Measurements from ENCODE around the gene NBEA. TPM values are rescaled to one million over a fixed set of nuclear protein-coding genes. Genes with fewer than 3 reads are reported as not detected.

NBEA gene
- total and polyA plus RNA-seq, 2 experiments from 2014 or later = 9.1 to 29.1 TPM

DNA sequence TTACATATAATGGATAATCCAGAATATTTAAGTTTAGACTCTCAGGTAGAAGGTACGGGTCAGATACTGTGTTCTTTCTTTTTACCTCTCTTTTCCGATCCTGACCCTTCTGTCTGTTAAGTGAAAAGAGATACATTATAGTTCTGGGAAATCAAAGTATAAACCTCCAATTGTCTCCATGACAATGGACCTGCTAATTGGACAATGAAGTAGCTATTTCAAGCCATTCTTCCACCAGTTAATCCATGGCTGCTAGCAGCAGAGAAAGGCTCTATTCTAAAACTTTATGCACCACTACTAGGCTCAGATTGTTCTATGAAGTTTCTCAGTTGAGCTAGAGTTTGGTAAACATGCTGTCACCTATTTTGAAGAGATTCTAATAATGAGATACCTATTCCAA, 8.3 kb upstream of the NBEA start:
- no peaks in the 10 kb centered on the region for H4K20me1 ChIP-seq (replicated peaks; ENCODE audit: insufficient read depth)
- H3K36me3 ChIP-seq (ENCODE audit: insufficient read depth) = no peaks in the 10 kb centered on the region
- no peak overlapping the region for H3K4me3 Mint-ChIP-seq
- no peaks in the 10 kb centered on the region; the same call in 1 of the 3 replicates for H3K36me3 Mint-ChIP-seq (ENCODE audit: low read depth)
- H3K27ac Mint-ChIP-seq = no peak overlapping the region
- ATAC-seq (no peak; the same call in 2 of the 3 replicates), DNase-seq (ENCODE audit: low spot score) (no peak)
- H3K4me1 ChIP-seq (ENCODE audit: insufficient read depth) = peaks cover 24% of the 10 kb centered on the region
- H3K27me3 ChIP-seq (ENCODE audit: insufficient read depth) = no peaks in the 10 kb centered on the region
- no peaks in the 10 kb centered on the region for H3F3A ChIP-seq (replicated peaks; ENCODE audit: low read depth)
- no peak overlapping the region for H3K27ac ChIP-seq (ENCODE audit: low read depth)
- no peaks in the 10 kb centered on the region; the same call in none of the 3 replicates for H3K9me3 Mint-ChIP-seq
- H2AFZ ChIP-seq = no peak overlapping the region
- no peaks in the 10 kb centered on the region for H3K9me2 ChIP-seq (ENCODE audit: insufficient read depth)
- TF ChIP-seq EZH2phosphoT487 (IDR thresholded peaks at IDR 0.05; ENCODE audit: unreplicated experiment) (no peak), ZNF462 (CRISPR knock-in tag; IDR thresholded peaks at IDR 0.05) (no peak), EZH2 (IDR thresholded peaks at IDR 0.05; ENCODE audit: low read depth, unreplicated experiment) (no peak), NANOG (IDR thresholded peaks at IDR 0.05; ENCODE audit: borderline replicate concordance) (no peak), ETS1 (IDR thresholded peaks at IDR 0.05) (no peak), JUNB (IDR thresholded peaks at IDR 0.05; ENCODE audit: unreplicated experiment) (no peak), ZNF114 (CRISPR knock-in tag; IDR thresholded peaks at IDR 0.05) (no peak), POLR2AphosphoS5 (IDR thresholded peaks at IDR 0.05; ENCODE audit: low read depth) (no peak), STAT1 (IDR thresholded peaks at IDR 0.05; ENCODE audit: unreplicated experiment) (no peak)
- TF ChIP-seq, protein P1, sequence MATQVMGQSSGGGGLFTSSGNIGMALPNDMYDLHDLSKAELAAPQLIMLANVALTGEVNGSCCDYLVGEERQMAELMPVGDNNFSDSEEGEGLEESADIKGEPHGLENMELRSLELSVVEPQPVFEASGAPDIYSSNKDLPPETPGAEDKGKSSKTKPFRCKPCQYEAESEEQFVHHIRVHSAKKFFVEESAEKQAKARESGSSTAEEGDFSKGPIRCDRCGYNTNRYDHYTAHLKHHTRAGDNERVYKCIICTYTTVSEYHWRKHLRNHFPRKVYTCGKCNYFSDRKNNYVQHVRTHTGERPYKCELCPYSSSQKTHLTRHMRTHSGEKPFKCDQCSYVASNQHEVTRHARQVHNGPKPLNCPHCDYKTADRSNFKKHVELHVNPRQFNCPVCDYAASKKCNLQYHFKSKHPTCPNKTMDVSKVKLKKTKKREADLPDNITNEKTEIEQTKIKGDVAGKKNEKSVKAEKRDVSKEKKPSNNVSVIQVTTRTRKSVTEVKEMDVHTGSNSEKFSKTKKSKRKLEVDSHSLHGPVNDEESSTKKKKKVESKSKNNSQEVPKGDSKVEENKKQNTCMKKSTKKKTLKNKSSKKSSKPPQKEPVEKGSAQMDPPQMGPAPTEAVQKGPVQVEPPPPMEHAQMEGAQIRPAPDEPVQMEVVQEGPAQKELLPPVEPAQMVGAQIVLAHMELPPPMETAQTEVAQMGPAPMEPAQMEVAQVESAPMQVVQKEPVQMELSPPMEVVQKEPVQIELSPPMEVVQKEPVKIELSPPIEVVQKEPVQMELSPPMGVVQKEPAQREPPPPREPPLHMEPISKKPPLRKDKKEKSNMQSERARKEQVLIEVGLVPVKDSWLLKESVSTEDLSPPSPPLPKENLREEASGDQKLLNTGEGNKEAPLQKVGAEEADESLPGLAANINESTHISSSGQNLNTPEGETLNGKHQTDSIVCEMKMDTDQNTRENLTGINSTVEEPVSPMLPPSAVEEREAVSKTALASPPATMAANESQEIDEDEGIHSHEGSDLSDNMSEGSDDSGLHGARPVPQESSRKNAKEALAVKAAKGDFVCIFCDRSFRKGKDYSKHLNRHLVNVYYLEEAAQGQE (IDR thresholded peaks at IDR 0.05; ENCODE audit: unreplicated experiment) = no peak
- TF ChIP-seq, protein P2, sequence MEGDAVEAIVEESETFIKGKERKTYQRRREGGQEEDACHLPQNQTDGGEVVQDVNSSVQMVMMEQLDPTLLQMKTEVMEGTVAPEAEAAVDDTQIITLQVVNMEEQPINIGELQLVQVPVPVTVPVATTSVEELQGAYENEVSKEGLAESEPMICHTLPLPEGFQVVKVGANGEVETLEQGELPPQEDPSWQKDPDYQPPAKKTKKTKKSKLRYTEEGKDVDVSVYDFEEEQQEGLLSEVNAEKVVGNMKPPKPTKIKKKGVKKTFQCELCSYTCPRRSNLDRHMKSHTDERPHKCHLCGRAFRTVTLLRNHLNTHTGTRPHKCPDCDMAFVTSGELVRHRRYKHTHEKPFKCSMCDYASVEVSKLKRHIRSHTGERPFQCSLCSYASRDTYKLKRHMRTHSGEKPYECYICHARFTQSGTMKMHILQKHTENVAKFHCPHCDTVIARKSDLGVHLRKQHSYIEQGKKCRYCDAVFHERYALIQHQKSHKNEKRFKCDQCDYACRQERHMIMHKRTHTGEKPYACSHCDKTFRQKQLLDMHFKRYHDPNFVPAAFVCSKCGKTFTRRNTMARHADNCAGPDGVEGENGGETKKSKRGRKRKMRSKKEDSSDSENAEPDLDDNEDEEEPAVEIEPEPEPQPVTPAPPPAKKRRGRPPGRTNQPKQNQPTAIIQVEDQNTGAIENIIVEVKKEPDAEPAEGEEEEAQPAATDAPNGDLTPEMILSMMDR (conservative IDR thresholded peaks at IDR 0.05; ENCODE audit: low read depth in 2 of 2) = no peak
- H3K27me3 Mint-ChIP-seq (ENCODE audit: insufficient read depth, low read depth, poor library complexity) = peaks cover 3% of the 10 kb centered on the region
- peaks cover 30% of the 10 kb centered on the region for H3K4me1 Mint-ChIP-seq
- H3K4me3 ChIP-seq = no peak overlapping the region
- no peaks in the 10 kb centered on the region for H3K79me2 ChIP-seq (replicated peaks; ENCODE audit: insufficient read depth)
- H3K4me2 ChIP-seq = no peak overlapping the region

Measured in GM23338 (cell line).